GM19468 (cell line): Measurements from ENCODE around the gene MEIS2.

ENCODE experiments used
- ATAC-seq: cut with Tn5 transposase; IDR thresholded peaks from one replicate; pipeline ENCODE4 v1.9.1; 2021; ENCODE audit warnings: mild to moderate bottlenecking, moderate library complexity, moderate number of reproducible peaks; ENCODE audit not compliant: unreplicated experiment; ENCODE audit errors: extremely low read depth

The MEIS2 gene

GRCh38 chr15:37080261-37080921 is 20.0 kb downstream of the MEIS2 start:
- ATAC-seq = no peak

GRCh38 chr15:37079726-37080125 is 20.6 kb downstream of the MEIS2 start:
- no peak for ATAC-seq

- ATAC-seq = no peak
Measured at GRCh38 chr15:37078566-37078965, 21.8 kb downstream of the MEIS2 start.

GRCh38 chr15:37077623-37078351 is 22.6 kb downstream of the MEIS2 start:
- ATAC-seq = no peak

- ATAC-seq = no peak
Measured at GRCh38 chr15:37076543-37076942, 23.8 kb downstream of the MEIS2 start.

GRCh38 chr15:37075777-37076176 is 24.6 kb downstream of the MEIS2 start:
- ATAC-seq = no peak

- no peak for ATAC-seq
Measured at GRCh38 chr15:37072181-37072580, 28.2 kb downstream of the MEIS2 start.

GRCh38 chr15:37071134-37071533 is 29.2 kb downstream of the MEIS2 start:
- ATAC-seq = no peak

GRCh38 chr15:37070686-37071085 is 29.7 kb downstream of the MEIS2 start:
- no peak for ATAC-seq

GRCh38 chr15:37061996-37062395 is 38.4 kb downstream of the MEIS2 start:
- no peak for ATAC-seq

GRCh38 chr15:37059086-37059485 is 41.3 kb downstream of the MEIS2 start:
- no peak for ATAC-seq

GRCh38 chr15:37058316-37058985 is 41.9 kb downstream of the MEIS2 start:
- ATAC-seq = no peak

- no peak for ATAC-seq
Measured at GRCh38 chr15:37057831-37058230, 42.5 kb downstream of the MEIS2 start.

GRCh38 chr15:37057256-37057655 is 43.1 kb downstream of the MEIS2 start:
- ATAC-seq = no peak

GRCh38 chr15:37056177-37057121 is 43.9 kb downstream of the MEIS2 start:
- no peak for ATAC-seq

GRCh38 chr15:37055481-37055880 is 44.9 kb downstream of the MEIS2 start:
- ATAC-seq = no peak

GRCh38 chr15:37054336-37054735 is 46.0 kb downstream of the MEIS2 start:
- no peak for ATAC-seq

GRCh38 chr15:37053166-37053565 is 47.2 kb downstream of the MEIS2 start:
- ATAC-seq = no peak

GRCh38 chr15:37050345-37050744 is 50.0 kb downstream of the MEIS2 start:
- ATAC-seq = no peak

GRCh38 chr15:37046876-37047614 is 53.3 kb downstream of the MEIS2 start:
- ATAC-seq = no peak
